Retina (tissue), 1 donor: ENCODE measurements around the gene OR52N4.
"Not testable (repeated sequence)": the region's sequence is repeated elsewhere in the genome, so short reads cannot be mapped to it uniquely, and the experiment has no call there.

Experiments
- DNase-seq: peaks from one replicate; pipeline ENCODE4 v3.0.0-alpha.2; 2016

Gene OR52N4

GRCh38 chr11:5753943-5754342, at the start of gene OR52N4:
OR52N4 (plus strand) TSS chr11:5754243; CDS start chr11:5754741, 498 bp downstream.
- no peak for DNase-seq

- no peak for DNase-seq
Measured at GRCh38 chr11:5705688-5706087, 48.4 kb upstream of the OR52N4 start.

GRCh38 chr11:5712507-5712906, 41.5 kb upstream of the OR52N4 start:
- DNase-seq, result no peak

GRCh38 chr11:5713695-5714094, 40.3 kb upstream of the OR52N4 start:
- no peak for DNase-seq

GRCh38 chr11:5716518-5716917, 37.5 kb upstream of the OR52N4 start:
- DNase-seq, result not testable (repeated sequence)

GRCh38 chr11:5719703-5720495, 34.1 kb upstream of the OR52N4 start:
- no peak for DNase-seq

- no peak for DNase-seq
Measured at GRCh38 chr11:5722622-5723021, 31.4 kb upstream of the OR52N4 start.

GRCh38 chr11:5726351-5726750, 27.7 kb upstream of the OR52N4 start:
- DNase-seq, result no peak

GRCh38 chr11:5727691-5728090, 26.4 kb upstream of the OR52N4 start:
- no peak for DNase-seq

GRCh38 chr11:5736396-5736795, 17.6 kb upstream of the OR52N4 start, which contains the start of gene OR56B1:
OR56B1 (plus strand) TSS chr11:5736448; CDS start chr11:5736517, 69 bp downstream.
- no peak for DNase-seq

- no peak for DNase-seq
Measured at GRCh38 chr11:5737091-5737490, 17.0 kb upstream of the OR52N4 start.

GRCh38 chr11:5737670-5738392, 16.2 kb upstream of the OR52N4 start:
- DNase-seq, result no peak

- no peak for DNase-seq
Measured at GRCh38 chr11:5738431-5738830, 15.6 kb upstream of the OR52N4 start.

- no peak for DNase-seq
Measured at GRCh38 chr11:5746614-5747013, 7.4 kb upstream of the OR52N4 start.

GRCh38 chr11:5749836-5750235, 4.2 kb upstream of the OR52N4 start:
- DNase-seq, result no peak

GRCh38 chr11:5767056-5767455, 13.0 kb downstream of the OR52N4 start:
- DNase-seq, result no peak

GRCh38 chr11:5783255-5783654, 29.2 kb downstream of the OR52N4 start, which contains the start of gene OR52N5:
OR52N5 (minus strand) TSS chr11:5783355; CDS start chr11:5778634, 4,721 bp downstream.
- DNase-seq, result no peak

GRCh38 chr11:5791165-5791564, 37.1 kb downstream of the OR52N4 start, which contains the start of gene OR52N1:
OR52N1 (minus strand) TSS chr11:5791265; CDS start chr11:5788816, 2,449 bp downstream.
- DNase-seq, result no peak

GRCh38 chr11:5796541-5796940, 42.5 kb downstream of the OR52N4 start:
- DNase-seq, result no peak

GRCh38 chr11:5803982-5804381, 49.9 kb downstream of the OR52N4 start:
- no peak for DNase-seq
